ENCODE measurements around the gene UPK1B.

UPK1B gene

GRCh38 chr3:119177321-119177720 is 3.9 kb downstream of the UPK1B start:
- no peak for DNase-seq

GRCh38 chr3:119181765-119182164 is 8.4 kb downstream of the UPK1B start:
- no peak for DNase-seq

GRCh38 chr3:119184111-119184510 is 10.7 kb downstream of the UPK1B start:
- no peak for DNase-seq

- DNase-seq, result no peak
These were observed 11.6 kb downstream of the UPK1B start for GRCh38 chr3:119184796-119185570.

GRCh38 chr3:119187266-119187665 is 13.9 kb downstream of the UPK1B start:
- no peak for DNase-seq

GRCh38 chr3:119191800-119192199 is 18.4 kb downstream of the UPK1B start:
- no peak for DNase-seq

GRCh38 chr3:119194237-119195150 is 21.1 kb downstream of the UPK1B start:
- no peak for DNase-seq

GRCh38 chr3:119195151-119195476 is 21.7 kb downstream of the UPK1B start:
- no peak for DNase-seq

- no peak for DNase-seq
These were observed 22.5 kb downstream of the UPK1B start for GRCh38 chr3:119195911-119196310.

- DNase-seq, result no peak
These were observed 31.8 kb downstream of the UPK1B start for GRCh38 chr3:119205209-119205608.

GRCh38 chr3:119205685-119206084 is 32.3 kb downstream of the UPK1B start:
- no peak for DNase-seq

GRCh38 chr3:119206611-119207511 is 33.5 kb downstream of the UPK1B start:
- no peak for DNase-seq

GRCh38 chr3:119207512-119207875 is 34.1 kb downstream of the UPK1B start:
- DNase-seq, result no peak

- DNase-seq, result no peak
These were observed 37.8 kb downstream of the UPK1B start for GRCh38 chr3:119211193-119211592.

- no peak for DNase-seq
These were observed 38.4 kb downstream of the UPK1B start for GRCh38 chr3:119211803-119212202.

GRCh38 chr3:119219069-119219468 is 45.7 kb downstream of the UPK1B start:
- peak; percentile 26 for DNase-seq

- DNase-seq, result no peak
These were observed 46.8 kb downstream of the UPK1B start for GRCh38 chr3:119220198-119220597.

GRCh38 chr3:119220970-119221667 is 47.7 kb downstream of the UPK1B start:
- DNase-seq, result no peak

- no peak for DNase-seq
These were observed 48.5 kb downstream of the UPK1B start for GRCh38 chr3:119221779-119222320.

GRCh38 chr3:119222391-119222790 is 49.0 kb downstream of the UPK1B start:
- DNase-seq, result no peak

- no peak for DNase-seq
These were observed 50.1 kb downstream of the UPK1B start for GRCh38 chr3:119223511-119223910.

- no peak for DNase-seq
These were observed 51.7 kb downstream of the UPK1B start for GRCh38 chr3:119225121-119225520.

Data from stimulated activated CD4-positive, alpha-beta T cell treated with anti-CD3 and anti-CD28 coated beads, Interleukin-4, amount 100 ng/mL, for 24 hours (primary cell).